ENCODE results near the gene SPOCD1.
A peak's percentile ranks its signal among the peaks of the same experiment; 100 is the strongest.

SPOCD1 gene

DNA sequence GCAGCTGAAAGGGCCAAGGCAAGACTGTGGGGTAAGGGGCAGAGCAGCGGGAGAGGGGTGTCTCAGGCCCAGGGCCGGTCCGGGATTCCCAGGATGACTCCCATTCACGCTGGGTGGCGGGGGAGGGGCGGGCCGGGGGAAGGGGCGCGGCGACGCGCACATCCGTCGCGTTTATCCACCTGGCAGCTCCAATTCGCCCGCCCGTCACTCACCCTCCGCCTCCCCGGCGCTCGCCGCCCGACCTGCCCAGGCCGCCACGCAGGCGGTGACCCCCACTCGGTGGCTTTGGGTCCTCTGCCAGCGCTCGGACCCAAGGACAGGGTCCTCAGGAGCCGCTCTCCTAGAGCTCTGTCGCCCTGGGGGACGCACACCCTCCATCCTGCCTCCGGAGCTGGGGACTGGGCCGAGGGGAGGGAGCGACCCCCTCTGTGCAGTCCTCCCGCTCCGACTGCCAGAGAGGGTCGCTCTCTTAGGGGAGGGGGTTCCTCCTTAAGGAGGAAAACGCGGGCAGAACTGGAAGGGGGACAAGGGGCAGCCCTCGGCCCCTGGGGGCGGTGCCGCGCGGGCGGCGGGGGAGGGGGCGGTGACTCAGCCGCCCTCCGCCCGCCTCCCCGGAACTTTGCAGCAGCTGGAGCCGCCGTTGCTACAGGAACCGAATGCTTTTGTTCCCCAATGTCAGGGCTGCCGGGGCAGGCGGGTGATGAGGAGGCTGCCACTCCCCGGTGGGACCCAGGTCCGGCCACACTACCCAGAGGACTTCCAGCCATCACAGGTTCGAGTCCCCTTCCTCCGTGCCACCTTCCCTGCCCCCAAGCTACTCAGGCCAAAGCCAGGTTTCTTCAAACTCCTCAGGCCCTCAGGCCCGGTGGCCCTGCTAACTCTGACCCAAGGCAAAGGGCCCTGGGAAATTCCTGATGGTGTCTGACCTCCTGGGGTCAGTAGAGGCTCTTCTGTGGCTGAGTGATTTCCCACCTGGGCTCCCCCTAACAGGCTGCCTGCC, 55.1 kb downstream of the SPOCD1 start (continued):
- TF ChIP-seq, protein P1, sequence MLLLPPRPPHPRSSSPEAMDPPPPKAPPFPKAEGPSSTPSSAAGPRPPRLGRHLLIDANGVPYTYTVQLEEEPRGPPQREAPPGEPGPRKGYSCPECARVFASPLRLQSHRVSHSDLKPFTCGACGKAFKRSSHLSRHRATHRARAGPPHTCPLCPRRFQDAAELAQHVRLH (tag by site-specific recombination; IDR thresholded peaks at IDR 0.05), result no peak
- no peak for TF ChIP-seq ZFP3 (tag by site-specific recombination; IDR thresholded peaks at IDR 0.05; ENCODE audit: low read depth)
- TF ChIP-seq ZNF2 (tag by site-specific recombination; IDR thresholded peaks at IDR 0.05), result no peak
- 0 out of 2 replicates have a peak, but pooled peaks have one; percentile 16 for TF ChIP-seq ZEB2 (tag by site-specific recombination; IDR thresholded peaks at IDR 0.05)
- TF ChIP-seq SP7 (tag by site-specific recombination; IDR thresholded peaks at IDR 0.05), result peak; percentile 61
- TF ChIP-seq, protein P2, sequence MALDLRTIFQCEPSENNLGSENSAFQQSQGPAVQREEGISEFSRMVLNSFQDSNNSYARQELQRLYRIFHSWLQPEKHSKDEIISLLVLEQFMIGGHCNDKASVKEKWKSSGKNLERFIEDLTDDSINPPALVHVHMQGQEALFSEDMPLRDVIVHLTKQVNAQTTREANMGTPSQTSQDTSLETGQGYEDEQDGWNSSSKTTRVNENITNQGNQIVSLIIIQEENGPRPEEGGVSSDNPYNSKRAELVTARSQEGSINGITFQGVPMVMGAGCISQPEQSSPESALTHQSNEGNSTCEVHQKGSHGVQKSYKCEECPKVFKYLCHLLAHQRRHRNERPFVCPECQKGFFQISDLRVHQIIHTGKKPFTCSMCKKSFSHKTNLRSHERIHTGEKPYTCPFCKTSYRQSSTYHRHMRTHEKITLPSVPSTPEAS (tag by site-specific recombination; IDR thresholded peaks at IDR 0.05), result no peak
- TF ChIP-seq, protein P3, sequence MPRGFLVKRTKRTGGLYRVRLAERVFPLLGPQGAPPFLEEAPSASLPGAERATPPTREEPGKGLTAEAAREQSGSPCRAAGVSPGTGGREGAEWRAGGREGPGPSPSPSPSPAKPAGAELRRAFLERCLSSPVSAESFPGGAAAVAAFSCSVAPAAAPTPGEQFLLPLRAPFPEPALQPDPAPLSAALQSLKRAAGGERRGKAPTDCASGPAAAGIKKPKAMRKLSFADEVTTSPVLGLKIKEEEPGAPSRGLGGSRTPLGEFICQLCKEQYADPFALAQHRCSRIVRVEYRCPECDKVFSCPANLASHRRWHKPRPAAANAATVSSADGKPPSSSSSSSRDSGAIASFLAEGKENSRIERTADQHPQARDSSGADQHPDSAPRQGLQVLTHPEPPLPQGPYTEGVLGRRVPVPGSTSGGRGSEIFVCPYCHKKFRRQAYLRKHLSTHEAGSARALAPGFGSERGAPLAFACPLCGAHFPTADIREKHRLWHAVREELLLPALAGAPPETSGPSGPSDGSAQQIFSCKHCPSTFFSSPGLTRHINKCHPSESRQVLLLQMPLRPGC (tag by site-specific recombination; IDR thresholded peaks at IDR 0.05), result no peak
- TF ChIP-seq ZNF530 (tag by site-specific recombination; IDR thresholded peaks at IDR 0.05; ENCODE audit: low read depth), result no peak
- no peak for TF ChIP-seq ZNF354C (tag by site-specific recombination; IDR thresholded peaks at IDR 0.05; ENCODE audit: borderline replicate concordance, low read depth)
- no peak for TF ChIP-seq ZNF785 (tag by site-specific recombination; IDR thresholded peaks at IDR 0.05)
- TF ChIP-seq ZNF266 (tag by site-specific recombination; IDR thresholded peaks at IDR 0.05; ENCODE audit: low read depth), result no peak
- TF ChIP-seq ZNF514 (tag by site-specific recombination; IDR thresholded peaks at IDR 0.05), result no peak
- no peak for TF ChIP-seq ZNF404 (tag by site-specific recombination; IDR thresholded peaks at IDR 0.05)
- TF ChIP-seq ZNF16 (tag by site-specific recombination; IDR thresholded peaks at IDR 0.05; ENCODE audit: low read depth), result no peak
- TF ChIP-seq ZNF792 (tag by site-specific recombination; IDR thresholded peaks at IDR 0.05), result no peak
- TF ChIP-seq TRIM28 (IDR thresholded peaks at IDR 0.05; ENCODE audit: borderline replicate concordance, low read length), result no peak
- TF ChIP-seq OSR2 (tag by site-specific recombination; IDR thresholded peaks at IDR 0.05), result no peak
- TF ChIP-seq, protein P4, sequence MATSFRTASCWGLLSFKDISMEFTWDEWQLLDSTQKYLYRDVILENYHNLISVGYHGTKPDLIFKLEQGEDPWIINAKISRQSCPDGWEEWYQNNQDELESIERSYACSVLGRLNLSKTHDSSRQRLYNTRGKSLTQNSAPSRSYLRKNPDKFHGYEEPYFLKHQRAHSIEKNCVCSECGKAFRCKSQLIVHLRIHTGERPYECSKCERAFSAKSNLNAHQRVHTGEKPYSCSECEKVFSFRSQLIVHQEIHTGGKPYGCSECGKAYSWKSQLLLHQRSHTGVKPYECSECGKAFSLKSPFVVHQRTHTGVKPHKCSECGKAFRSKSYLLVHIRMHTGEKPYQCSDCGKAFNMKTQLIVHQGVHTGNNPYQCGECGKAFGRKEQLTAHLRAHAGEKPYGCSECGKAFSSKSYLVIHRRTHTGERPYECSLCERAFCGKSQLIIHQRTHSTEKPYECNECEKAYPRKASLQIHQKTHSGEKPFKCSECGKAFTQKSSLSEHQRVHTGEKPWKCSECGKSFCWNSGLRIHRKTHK (tag by site-specific recombination; IDR thresholded peaks at IDR 0.05), result no peak
- TF ChIP-seq ZNF621 (tag by site-specific recombination; IDR thresholded peaks at IDR 0.05), result no peak
- no peak for TF ChIP-seq ZNF23 (tag by site-specific recombination; IDR thresholded peaks at IDR 0.05; ENCODE audit: borderline replicate concordance)
- no peak for TF ChIP-seq ZNF510 (tag by site-specific recombination; IDR thresholded peaks at IDR 0.05; ENCODE audit: insufficient replicate concordance)
- TF ChIP-seq ZNF48 (tag by site-specific recombination; IDR thresholded peaks at IDR 0.05), result no peak
- TF ChIP-seq ZNF184 (tag by site-specific recombination; IDR thresholded peaks at IDR 0.05), result no peak
- no peak for TF ChIP-seq ZNF623 (tag by site-specific recombination; IDR thresholded peaks at IDR 0.05)
- no peak for TF ChIP-seq ZNF76 (tag by site-specific recombination; IDR thresholded peaks at IDR 0.05; ENCODE audit: borderline replicate concordance, low read depth)
- TF ChIP-seq ZNF248 (tag by site-specific recombination; IDR thresholded peaks at IDR 0.05), result no peak
- TF ChIP-seq ZNF324 (tag by site-specific recombination; IDR thresholded peaks at IDR 0.05), result no peak
- TF ChIP-seq ZNF239 (tag by site-specific recombination; IDR thresholded peaks at IDR 0.05), result no peak
- no peak for TF ChIP-seq SALL2 (tag by site-specific recombination; IDR thresholded peaks at IDR 0.05; ENCODE audit: borderline replicate concordance)

Data from HEK293 (cell line).